CD1c-positive myeloid dendritic cell (primary cell): ENCODE results near the gene PCCA.
"Not testable (repeated sequence)": the region's sequence is repeated elsewhere in the genome, so short reads cannot be mapped to it uniquely, and the experiment has no call there.

ENCODE experiments used
- DNase-seq: peaks from one replicate; pipeline ENCODE4 v3.0.0-alpha.2; 2016; ENCODE audit errors: extremely low spot score

Gene PCCA

GRCh38 chr13:100544866-100545683 lies 456.2 kb downstream of the PCCA start:
- DNase-seq: no peak

- no peak for DNase-seq
These were observed 456.8 kb downstream of the PCCA start for GRCh38 chr13:100545684-100546061.

GRCh38 chr13:100546713-100547405 lies 458.0 kb downstream of the PCCA start:
- no peak for DNase-seq

DNA sequence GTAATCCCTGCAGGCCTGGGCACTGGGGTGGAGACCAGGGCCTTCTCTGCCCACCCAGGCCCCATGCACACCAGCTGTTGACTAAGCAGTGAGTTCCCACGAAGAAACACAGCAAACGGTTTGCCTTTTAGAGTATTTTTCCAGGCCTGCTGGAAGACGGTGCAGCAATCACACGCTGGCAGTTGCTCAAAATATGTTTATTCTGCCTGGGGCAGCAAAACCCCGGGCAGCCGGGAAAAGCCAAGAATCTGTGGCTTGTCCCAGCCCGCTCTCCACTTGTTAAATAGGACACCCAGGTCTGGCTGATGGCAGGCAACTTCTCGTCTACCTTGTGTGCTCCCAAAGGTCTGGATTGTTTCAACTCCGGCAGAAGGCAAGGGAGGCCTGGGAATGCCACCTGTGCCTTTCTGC lies 458.9 kb downstream of the PCCA start:
- no peak for DNase-seq

DNA sequence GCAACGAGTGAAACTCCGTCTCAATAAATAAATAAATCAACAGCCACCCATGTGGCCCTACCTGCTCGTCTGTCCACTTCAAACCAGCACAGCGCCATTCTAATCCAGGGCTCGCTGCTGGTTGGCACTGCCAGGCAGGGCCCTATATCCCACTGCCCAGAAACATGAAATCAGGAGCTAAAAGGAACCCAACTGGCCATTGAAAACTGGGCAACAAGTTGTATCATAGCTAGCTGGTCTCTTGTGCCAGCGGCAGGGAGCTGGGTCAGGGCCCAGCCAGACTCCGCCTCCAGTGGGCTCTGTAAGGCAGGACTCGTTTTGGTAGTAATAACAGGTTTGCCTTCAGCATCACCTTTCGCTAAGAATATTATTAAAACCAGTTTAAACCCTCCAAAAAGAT lies 460.4 kb downstream of the PCCA start:
- no peak for DNase-seq

- DNase-seq: no peak
These were observed 463.9 kb downstream of the PCCA start for GRCh38 chr13:100552755-100553154.

- DNase-seq: no peak
These were observed 471.0 kb downstream of the PCCA start for GRCh38 chr13:100559886-100560285.

DNA sequence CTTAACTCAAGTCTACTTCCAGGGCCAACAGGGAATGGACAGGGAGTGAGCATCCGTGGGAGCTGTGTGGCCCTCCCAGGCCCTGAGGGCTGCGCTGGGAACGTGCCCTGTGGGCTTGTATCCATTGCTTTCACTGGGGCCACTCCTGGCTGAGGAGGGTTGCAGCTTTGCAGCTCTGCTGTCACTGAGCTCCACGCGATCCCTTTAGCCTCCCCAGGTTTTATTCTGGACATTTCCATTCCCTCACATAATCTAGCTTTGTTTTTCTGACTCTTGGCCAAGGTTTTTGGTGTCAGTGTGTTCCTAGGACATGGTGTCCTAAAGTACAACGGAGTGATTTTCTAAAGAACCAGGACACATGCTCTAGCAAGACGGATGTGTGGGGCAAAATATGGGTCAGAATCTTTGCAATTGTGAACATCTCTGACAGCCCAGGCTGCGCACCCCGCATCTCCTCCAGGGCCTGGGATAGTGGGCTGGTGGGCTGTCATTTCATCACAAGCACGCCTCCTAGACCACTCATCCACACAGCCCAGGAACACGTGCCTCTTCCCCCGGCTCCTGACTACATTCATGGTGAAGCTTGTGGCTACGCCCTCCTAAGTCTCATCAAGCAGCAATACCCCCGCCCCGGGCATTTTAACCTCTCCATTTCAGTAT lies 471.7 kb downstream of the PCCA start:
- DNase-seq: no peak

- no peak for DNase-seq
These were observed 472.2 kb downstream of the PCCA start for GRCh38 chr13:100561158-100561499.

DNA sequence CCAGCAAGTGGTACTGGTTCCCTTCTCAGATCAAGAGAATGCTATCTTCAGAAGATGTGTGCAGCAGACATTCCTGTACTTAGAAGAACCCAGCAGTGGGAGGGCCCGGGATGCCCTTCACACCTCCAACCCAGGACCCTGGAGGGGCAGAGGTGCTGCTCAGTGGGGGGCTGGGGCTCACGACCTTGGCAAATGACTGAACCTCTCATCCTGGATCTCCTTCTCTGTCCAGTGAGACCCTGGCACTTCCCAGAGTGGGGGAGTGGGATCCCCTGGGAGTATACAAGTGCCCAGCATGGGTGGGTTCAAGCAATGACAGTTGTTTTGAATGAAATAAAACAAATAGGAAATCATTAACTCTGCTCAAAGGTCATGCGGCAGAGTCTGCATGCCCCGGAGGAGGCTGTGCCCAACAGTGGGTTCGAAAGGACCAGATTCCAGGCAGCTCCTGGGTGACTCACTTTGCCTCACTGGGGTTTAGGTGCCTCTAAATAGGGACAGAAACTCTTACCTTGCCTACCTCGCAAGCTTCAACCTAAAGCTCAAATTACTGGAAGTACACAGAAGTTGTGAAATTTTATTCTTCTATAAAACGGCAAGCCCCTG lies 472.8 kb downstream of the PCCA start:
- no peak for DNase-seq

GRCh38 chr13:100563779-100564178 lies 474.9 kb downstream of the PCCA start:
- no peak for DNase-seq

GRCh38 chr13:100564444-100565223 lies 475.7 kb downstream of the PCCA start:
- no peak for DNase-seq

- no peak for DNase-seq
These were observed 476.4 kb downstream of the PCCA start for GRCh38 chr13:100565286-100565685.

GRCh38 chr13:100566543-100566942 lies 477.6 kb downstream of the PCCA start:
- no peak for DNase-seq

DNA sequence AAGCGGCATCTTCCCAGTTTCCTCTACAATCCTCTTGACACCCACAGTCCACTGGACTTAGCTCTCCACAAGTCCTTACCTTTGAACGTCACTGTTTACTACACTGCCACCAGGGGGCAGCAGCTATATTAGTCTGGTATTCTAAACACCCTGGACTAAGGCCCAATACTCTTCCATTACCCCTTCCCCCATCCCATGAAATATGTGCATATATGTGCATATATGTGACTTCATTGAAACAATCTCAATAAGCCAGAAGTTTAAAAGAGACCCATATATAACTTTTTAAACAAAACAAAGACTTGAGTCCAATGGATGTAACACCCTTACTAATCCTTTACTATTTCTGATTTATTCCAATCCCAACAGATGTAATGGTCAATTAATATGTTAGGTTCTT lies 484.2 kb downstream of the PCCA start:
- peak; percentile 79 for DNase-seq

- not testable (repeated sequence) for DNase-seq
These were observed 488.3 kb downstream of the PCCA start for GRCh38 chr13:100577239-100577638.
